Vagina (tissue), 2 donors: ENCODE data around the gene IQSEC1. TPM values are rescaled to one million over a fixed set of nuclear protein-coding genes. Genes with fewer than 3 reads are reported as not detected.

Source experiments
- DNase-seq, 2 donors: peaks; one replicate each; pipeline ENCODE4 v3.0.0-alpha.2; 2017; ENCODE audit errors: extremely low spot score in 2 of 2
- H3K27ac ChIP-seq: fragments of 200-600 bp; sonication (generic); one replicate; pipeline ENCODE4 v1.5.1; 2019
- H3K27me3 ChIP-seq: fragments of 200-600 bp; sonication (generic); one replicate; pipeline ENCODE4 v1.5.1; 2019
- H3K36me3 ChIP-seq, 2 donors: fragments of 200-600 bp; sonication (generic); one replicate each; pipeline ENCODE4 v1.5.1; 2017 to 2019
- H3K4me1 ChIP-seq: fragments of 200-600 bp; sonication (generic); one replicate; pipeline ENCODE4 v1.5.1; 2019
- H3K4me3 ChIP-seq, 2 donors: fragments of 200-600 bp; sonication (generic); 1 replicate in 1 of 2; 2 replicates in 1 of 2; pipeline ENCODE4 v1.5.1; 2016 to 2019
- H3K9me3 ChIP-seq: fragments of 200-600 bp; sonication (generic); one replicate; pipeline ENCODE4 v1.5.1; 2019
- CTCF ChIP-seq, 3 experiments: fragments of 450-650 bp in 2 of 3; fragments of 200-600 bp in 1 of 3; sonication (generic) in 1 of 3; IDR thresholded peaks; one replicate each; pipeline ENCODE4 v1.5.1; 2017 to 2019; ENCODE audit warnings: antibody characterized with exemption in 3 of 3, mild to moderate bottlenecking in 2 of 3, moderate library complexity in 2 of 3
- POLR2A ChIP-seq, 2 donors: fragments of 450-650 bp; IDR thresholded peaks; one replicate each; pipeline ENCODE4 v1.6.1; 2017; ENCODE audit warnings: antibody characterized with exemption in 2 of 2, mild to moderate bottlenecking in 2 of 2, moderate library complexity in 2 of 2
- POLR2AphosphoS5 ChIP-seq, 2 donors: sonication (generic); formaldehyde crosslinking; IDR thresholded peaks; one replicate each; pipeline ENCODE4 v1.9.0; 2017; ENCODE audit warnings: antibody characterized with exemption in 2 of 2, mild to moderate bottlenecking in 2 of 2, low read depth in 1 of 2; ENCODE audit not compliant: insufficient read depth in 1 of 2
- intact Hi-C: fragments of 100-400 bp; cut with DNase I; formaldehyde crosslinking; loops from one replicate; pipeline ENCODE4 v1.15.1; 2023
- total RNA-seq: library from RNA; depleted of rRNA; stranded (reverse); fragments of >200 nt; gene quantifications from one replicate; pipeline ENCODE4 v1.2.3, GENCODE V29; 2016

IQSEC1 gene
- total RNA-seq, 1 donor from 2014 or later = 34.9 TPM

GRCh38 chr3:13063225-13063624 is 10.0 kb downstream of the IQSEC1 start:
- no peak overlapping the region for H3K27ac ChIP-seq
- H3K36me3 ChIP-seq = no peaks in the 10 kb centered on the region
- no peaks in the 10 kb centered on the region for H3K9me3 ChIP-seq
- no peaks in the 10 kb centered on the region for H3K27me3 ChIP-seq
- no peak for DNase-seq
- H3K4me3 ChIP-seq = no peak overlapping the region
- intact Hi-C loops = no loop called here
- TF ChIP-seq POLR2AphosphoS5 (IDR thresholded peaks at IDR 0.05; ENCODE audit: insufficient read depth in 1 of 2, low read depth in 1 of 2) = no peak
- TF ChIP-seq CTCF (IDR thresholded peaks at IDR 0.05) = no peak
- H3K4me1 ChIP-seq = no peaks in the 10 kb centered on the region

DNA sequence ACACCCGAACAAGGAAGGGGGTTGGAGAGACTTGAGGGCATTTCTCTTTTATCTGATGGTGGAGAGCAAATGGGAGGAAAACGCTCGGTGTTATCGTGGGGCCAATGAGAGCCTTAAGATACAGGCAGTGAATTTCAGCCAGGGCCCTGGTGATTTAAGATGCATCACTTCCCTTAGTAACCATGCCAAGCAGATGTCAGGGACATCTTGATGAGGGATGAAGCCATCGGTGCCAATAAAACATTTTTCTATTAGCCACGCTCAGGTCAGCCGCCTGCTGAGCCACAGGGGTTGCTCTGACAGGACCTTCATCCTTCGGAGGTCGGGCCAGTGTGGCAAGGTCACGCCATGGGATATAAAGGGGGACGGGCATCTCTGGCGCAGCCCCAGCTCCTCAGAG is 10.6 kb downstream of the IQSEC1 start:
- TF ChIP-seq POLR2A (IDR thresholded peaks at IDR 0.05) = no peak
- no peak for TF ChIP-seq POLR2AphosphoS5 (IDR thresholded peaks at IDR 0.05; ENCODE audit: insufficient read depth in 1 of 2, low read depth in 1 of 2)
- no peak for TF ChIP-seq CTCF (IDR thresholded peaks at IDR 0.05)
- intact Hi-C loops = no loop called here

DNA sequence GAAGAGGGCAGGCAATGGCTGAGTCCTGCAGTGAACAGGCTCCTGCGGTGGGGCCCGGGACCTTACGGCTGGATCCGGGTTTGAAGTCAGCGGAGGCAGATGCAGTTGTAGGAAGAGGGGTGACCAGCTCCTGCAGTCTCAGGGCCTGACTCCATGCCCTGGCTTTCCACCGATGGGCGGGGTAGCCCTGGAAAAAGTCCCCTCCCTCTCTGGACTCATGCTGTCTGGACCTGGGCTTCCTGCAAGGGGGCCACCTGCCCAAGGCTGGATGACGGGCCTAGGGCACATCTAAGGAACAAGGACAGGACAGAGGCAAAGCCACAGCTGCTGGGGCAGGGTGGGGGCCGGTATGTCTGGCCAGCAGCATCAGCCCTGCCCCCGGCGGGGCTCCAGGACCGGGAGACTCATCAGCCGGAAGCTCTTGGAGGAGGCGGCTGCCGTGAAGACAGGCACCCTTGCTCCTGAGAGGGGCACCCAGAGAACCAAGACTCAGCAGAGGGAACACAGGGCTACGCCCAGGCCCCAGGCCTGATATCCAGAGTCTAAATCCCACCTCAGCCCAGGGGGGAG is 12.8 kb downstream of the IQSEC1 start:
- Histone ChIP-seq H3K27ac (no peak overlapping the region), H3K9me3 (no peaks in the 10 kb centered on the region), H3K36me3 (no peaks in the 10 kb centered on the region), H3K4me1 (no peaks in the 10 kb centered on the region), H3K27me3 (no peaks in the 10 kb centered on the region), H3K4me3 (no peak overlapping the region)
- TF ChIP-seq POLR2AphosphoS5 (IDR thresholded peaks at IDR 0.05; ENCODE audit: insufficient read depth in 1 of 2, low read depth in 1 of 2) (no peak), POLR2A (IDR thresholded peaks at IDR 0.05) (no peak), CTCF (IDR thresholded peaks at IDR 0.05) (no peak)
- DNase-seq = no peak
- intact Hi-C loops = no loop called here

More for the DNA sequence above, 10.6 kb downstream of the IQSEC1 start:
- no peaks in the 10 kb centered on the region for H3K36me3 ChIP-seq
- DNase-seq = no peak
- H3K27ac ChIP-seq = no peak overlapping the region
- H3K4me3 ChIP-seq = no peak overlapping the region
- H3K9me3 ChIP-seq = no peaks in the 10 kb centered on the region
- H3K27me3 ChIP-seq = no peaks in the 10 kb centered on the region
- no peaks in the 10 kb centered on the region for H3K4me1 ChIP-seq

DNA sequence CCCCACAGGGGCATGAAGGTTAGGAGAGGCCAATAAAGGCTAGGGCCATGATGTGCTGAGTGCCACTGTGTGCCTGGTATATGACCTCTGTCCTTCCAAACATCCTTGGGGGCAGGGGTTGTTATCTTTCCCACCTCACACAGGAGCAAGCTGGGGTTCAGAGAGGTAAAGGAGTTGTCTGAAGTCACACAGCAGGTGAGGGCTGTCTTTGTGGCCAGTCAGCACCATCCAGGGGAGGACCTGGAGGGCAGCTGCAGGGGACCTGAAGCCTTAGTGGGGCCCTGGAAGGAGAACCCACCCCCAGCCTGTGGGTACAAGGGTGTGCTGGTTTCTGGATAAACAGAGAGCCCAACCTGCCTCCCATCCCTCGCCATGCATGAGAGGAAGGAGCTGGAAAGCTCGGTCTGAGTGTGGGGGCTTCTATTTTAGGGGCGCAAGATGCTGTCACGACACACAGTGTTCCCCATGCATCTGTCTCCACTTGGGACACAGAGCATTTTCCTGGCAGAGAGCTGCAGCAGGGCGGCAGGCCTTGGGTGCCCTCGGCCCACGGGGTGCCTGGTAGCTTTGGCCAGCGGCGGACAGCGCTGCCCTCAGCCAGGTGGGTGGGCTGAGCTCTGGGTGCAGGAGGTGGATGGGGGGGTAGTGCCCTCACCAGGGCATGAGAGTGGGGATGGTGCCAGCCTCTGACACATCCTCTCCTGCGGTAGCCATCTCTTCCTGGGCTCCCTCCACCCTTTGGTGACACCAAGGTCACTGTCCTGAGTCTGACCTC is 14.7 kb downstream of the IQSEC1 start:
- intact Hi-C loops = no loop called here

More for the DNA sequence above, 14.7 kb downstream of the IQSEC1 start:
- Histone ChIP-seq H3K27me3 (no peaks in the 10 kb centered on the region), H3K4me1 (no peaks in the 10 kb centered on the region), H3K36me3 (no peaks in the 10 kb centered on the region), H3K4me3 (no peak overlapping the region), H3K9me3 (no peaks in the 10 kb centered on the region), H3K27ac (no peak overlapping the region)
- DNase-seq = no peak
- TF ChIP-seq POLR2AphosphoS5 (IDR thresholded peaks at IDR 0.05; ENCODE audit: insufficient read depth in 1 of 2, low read depth in 1 of 2) (no peak), POLR2A (IDR thresholded peaks at IDR 0.05) (no peak), CTCF (IDR thresholded peaks at IDR 0.05) (no peak)
